Cardiac fibroblast (primary cell): ENCODE results near the gene ADGRV1.
"Not testable (repeated sequence)": the region's sequence is repeated elsewhere in the genome, so short reads cannot be mapped to it uniquely, and the experiment has no call there.

Experiments
- DNase-seq, 2 donors: peaks; one replicate each; pipeline versions ENCODE4 v3.0.0 to v3.0.0-alpha.2; 2010; ENCODE audit warnings: low read depth in 2 of 2
- H3K4me3 ChIP-seq, 2 donors: replicated peaks in 1 of 2; 1 replicate in 1 of 2; 2 replicates in 1 of 2; pipeline ENCODE4 v1.5.1; 2011; ENCODE audit warnings: low read depth in 2 of 2, low read length in 2 of 2, mild to moderate bottlenecking in 2 of 2, moderate library complexity in 1 of 2
- TF ChIP-seq, protein P1 (sequence below): IDR thresholded peaks from one replicate; pipeline ENCODE4 v1.5.1; 2011; ENCODE audit warnings: low read depth, mild to moderate bottlenecking, low read length, inconsistent platforms

Gene ADGRV1

DNA sequence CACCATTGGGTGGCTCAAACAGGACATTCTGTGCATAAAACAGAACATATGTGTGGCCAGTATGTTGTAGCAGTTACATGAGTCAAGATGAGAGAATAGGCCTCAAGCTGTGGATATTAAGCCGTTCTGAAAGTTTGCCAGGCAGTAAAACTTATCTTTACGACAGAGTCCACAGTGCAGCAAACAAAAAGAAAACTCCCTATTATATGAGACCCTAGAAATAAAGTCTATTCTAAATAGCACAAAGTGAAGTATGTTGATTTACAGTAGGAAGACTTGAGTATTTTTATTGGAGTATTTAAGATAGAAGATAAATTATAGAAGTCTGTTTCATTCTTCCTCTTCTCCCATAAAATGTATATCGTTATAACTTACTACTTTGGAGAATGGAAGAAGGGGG, 271.5 kb downstream of the ADGRV1 start:
- no peak overlapping the region for H3K4me3 ChIP-seq
- TF ChIP-seq, protein P1, sequence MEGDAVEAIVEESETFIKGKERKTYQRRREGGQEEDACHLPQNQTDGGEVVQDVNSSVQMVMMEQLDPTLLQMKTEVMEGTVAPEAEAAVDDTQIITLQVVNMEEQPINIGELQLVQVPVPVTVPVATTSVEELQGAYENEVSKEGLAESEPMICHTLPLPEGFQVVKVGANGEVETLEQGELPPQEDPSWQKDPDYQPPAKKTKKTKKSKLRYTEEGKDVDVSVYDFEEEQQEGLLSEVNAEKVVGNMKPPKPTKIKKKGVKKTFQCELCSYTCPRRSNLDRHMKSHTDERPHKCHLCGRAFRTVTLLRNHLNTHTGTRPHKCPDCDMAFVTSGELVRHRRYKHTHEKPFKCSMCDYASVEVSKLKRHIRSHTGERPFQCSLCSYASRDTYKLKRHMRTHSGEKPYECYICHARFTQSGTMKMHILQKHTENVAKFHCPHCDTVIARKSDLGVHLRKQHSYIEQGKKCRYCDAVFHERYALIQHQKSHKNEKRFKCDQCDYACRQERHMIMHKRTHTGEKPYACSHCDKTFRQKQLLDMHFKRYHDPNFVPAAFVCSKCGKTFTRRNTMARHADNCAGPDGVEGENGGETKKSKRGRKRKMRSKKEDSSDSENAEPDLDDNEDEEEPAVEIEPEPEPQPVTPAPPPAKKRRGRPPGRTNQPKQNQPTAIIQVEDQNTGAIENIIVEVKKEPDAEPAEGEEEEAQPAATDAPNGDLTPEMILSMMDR: no peak
- DNase-seq: no peak

GRCh38 chr5:90833753-90834152, 275.2 kb downstream of the ADGRV1 start:
- H3K4me3 ChIP-seq: no peak overlapping the region
- DNase-seq: no peak
- TF ChIP-seq, protein P1: no peak

DNA sequence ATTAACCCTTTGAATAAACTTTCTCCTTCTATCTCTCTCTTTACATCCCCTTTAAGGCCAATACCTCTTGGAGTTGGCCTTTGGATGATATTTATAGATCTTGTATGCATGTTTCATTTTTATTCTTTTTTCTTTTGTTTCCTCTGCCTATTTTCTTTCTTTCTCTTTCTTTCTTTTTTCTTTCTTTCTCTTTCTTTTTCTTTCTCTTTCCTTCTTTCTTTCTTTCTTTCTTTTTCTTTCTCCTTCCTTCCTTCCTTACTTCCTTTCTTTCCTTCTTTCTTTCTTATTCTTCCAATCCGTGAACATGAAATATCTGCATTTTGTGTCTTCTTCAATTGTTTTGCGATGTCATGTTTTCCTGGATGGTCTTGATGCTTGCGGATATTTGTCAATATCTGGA, 276.1 kb downstream of the ADGRV1 start:
- TF ChIP-seq, protein P1: no peak
- no peak for DNase-seq

DNA sequence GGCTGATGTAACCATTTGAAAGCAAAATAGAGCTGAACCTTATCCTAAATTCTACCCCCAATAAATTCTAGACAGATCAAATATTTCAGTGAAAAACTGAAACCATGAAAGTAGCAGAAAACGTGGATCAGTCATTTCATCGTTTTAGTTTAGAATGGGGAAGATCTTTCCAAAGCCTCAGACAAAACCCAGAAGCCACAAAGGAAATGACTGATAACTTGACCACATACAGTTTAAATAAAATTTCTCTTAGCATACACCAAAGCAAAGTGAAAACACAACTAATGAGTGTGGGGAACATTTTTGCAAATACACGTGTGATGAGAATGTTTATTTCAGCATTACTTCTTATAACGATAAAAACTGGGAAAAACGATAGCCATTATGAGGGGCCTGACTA, 284.8 kb downstream of the ADGRV1 start:
- TF ChIP-seq, protein P1: no peak
- no peak overlapping the region for H3K4me3 ChIP-seq
- no peak for DNase-seq

More for the DNA sequence above, 276.1 kb downstream of the ADGRV1 start:
- no peak overlapping the region for H3K4me3 ChIP-seq

DNA sequence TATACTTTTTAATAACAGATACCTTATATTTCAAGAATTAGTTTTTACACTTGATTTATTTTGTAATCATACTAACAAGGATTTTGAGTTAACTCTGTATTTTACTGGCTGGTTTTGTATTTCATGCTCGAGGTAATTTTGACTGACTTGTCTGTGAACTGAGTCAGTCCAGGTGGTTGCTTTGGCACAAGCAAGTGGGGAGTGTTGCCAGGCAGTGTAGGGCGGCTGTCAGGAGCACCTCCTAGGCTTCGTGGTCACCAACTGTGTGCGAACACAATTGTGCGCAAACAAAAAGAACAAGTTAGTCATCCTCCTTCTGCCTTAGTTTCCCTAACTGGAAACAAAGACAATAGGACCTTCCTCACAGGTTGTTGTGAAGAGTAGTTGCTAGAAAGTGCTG, 286.3 kb downstream of the ADGRV1 start:
- no peak overlapping the region for H3K4me3 ChIP-seq
- TF ChIP-seq, protein P1: no peak
- DNase-seq: no peak

- no peak overlapping the region for H3K4me3 ChIP-seq
- TF ChIP-seq, protein P1: no peak
- no peak for DNase-seq
Observed at GRCh38 chr5:90845723-90846554, 287.3 kb downstream of the ADGRV1 start.

- not testable (repeated sequence) for H3K4me3 ChIP-seq
Observed at GRCh38 chr5:90847606-90848005, 289.0 kb downstream of the ADGRV1 start.

More at GRCh38 chr5:90847606-90848005, 289.0 kb downstream of the ADGRV1 start:
- DNase-seq: not testable (repeated sequence)
